HL-60 (cell line): ENCODE data around the gene SVIL.

Experiments
- DNase-seq, 2 experiments: peaks; one replicate each; pipeline ENCODE4 v3.0.0-alpha.2; 2010 to 2020; ENCODE audit warnings: low read depth in 1 of 2, low spot score in 1 of 2
- H3K27ac ChIP-seq: fragments of 250-450 bp; sonication (Bioruptor Pico); replicated peaks from 2 replicates; pipeline ENCODE4 v1.5.1; 2020; ENCODE audit warnings: mild to moderate bottlenecking, moderate library complexity
- H3K27me3 ChIP-seq: fragments of 250-450 bp; sonication (Bioruptor Pico); 2 replicates; pipeline ENCODE4 v1.5.1; 2021; ENCODE audit warnings: mild to moderate bottlenecking, moderate library complexity; ENCODE audit not compliant: insufficient read depth, poor library complexity, severe bottlenecking
- H3K4me3 ChIP-seq: replicated peaks from 2 replicates; pipeline ENCODE4 v1.5.1; 2011; ENCODE audit warnings: mild to moderate bottlenecking, control low read depth, low read length; ENCODE audit not compliant: insufficient read depth
- GABPA ChIP-seq: IDR thresholded peaks from 2 replicates; pipeline ENCODE4 v1.6.1; 2012; ENCODE audit warnings: low read depth
- POLR2AphosphoS5 ChIP-seq: IDR thresholded peaks from 2 replicates; pipeline ENCODE4 v1.6.1; 2012; ENCODE audit warnings: low read depth
- SPI1 ChIP-seq: IDR thresholded peaks from 2 replicates; pipeline ENCODE4 v1.6.1; 2012; ENCODE audit warnings: low read depth, mild to moderate bottlenecking, borderline replicate concordance
- TF ChIP-seq, protein P1 (sequence below): IDR thresholded peaks from one replicate; pipeline ENCODE4 v1.5.1; 2011; ENCODE audit warnings: low read length, control low read depth, inconsistent platforms; ENCODE audit not compliant: insufficient read depth
- TF ChIP-seq, protein P2 (sequence below): IDR thresholded peaks from 2 replicates; pipeline ENCODE4 v1.6.1; 2012; ENCODE audit warnings: low read depth; ENCODE audit not compliant: insufficient replicate concordance

SVIL gene

DNA sequence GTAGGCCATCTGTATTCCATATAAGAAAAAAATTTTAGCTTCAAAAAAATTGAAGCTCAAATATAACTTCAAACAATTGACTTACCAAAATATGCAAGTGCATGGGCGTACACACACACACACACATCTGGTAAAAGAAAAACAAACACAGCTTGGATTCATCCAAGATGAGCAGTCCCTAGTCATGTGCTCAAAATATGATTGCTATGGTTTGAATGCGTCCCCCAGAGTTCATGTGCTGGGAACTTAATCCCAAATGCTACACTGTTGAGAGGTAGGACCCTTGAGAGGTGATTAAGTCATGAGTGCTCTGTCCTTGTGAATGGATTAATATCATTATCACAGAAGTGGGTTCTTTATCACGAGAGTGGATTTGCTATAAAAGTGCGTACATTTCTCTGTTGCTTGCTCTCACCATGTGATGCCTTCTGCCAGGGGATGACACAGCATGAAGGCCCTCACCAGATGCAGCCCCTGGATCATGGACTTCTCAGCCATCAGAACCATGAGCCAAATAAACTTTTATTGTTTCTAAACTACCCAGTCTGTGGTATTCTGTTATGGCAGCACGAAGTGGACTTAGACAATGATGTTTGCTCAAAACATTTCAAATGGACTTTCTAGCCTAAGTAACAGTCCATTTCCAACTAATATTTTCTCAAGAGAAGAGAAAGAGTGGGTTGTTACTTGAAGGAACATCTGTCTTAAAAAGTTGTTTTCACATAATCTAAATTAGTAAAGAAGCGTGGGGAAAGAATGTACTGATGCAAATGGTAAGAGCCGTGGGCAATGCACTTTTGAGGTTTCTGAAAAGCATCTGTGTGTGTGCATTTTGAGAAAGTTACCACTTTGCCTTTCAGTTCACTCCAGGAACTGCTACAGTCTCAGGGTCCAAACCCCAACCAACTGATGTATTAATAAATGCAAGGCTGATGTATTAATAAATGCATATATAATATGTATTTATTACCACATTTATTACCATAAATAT is 15.1 kb upstream of the SVIL start:
- Histone ChIP-seq H3K4me3 (no peak overlapping the region), H3K27ac (no peak overlapping the region), H3K27me3 (no peaks in the 10 kb centered on the region)
- no peak for DNase-seq
- TF ChIP-seq GABPA (no peak), SPI1 (no peak), POLR2AphosphoS5 (no peak)
- TF ChIP-seq, protein P1, sequence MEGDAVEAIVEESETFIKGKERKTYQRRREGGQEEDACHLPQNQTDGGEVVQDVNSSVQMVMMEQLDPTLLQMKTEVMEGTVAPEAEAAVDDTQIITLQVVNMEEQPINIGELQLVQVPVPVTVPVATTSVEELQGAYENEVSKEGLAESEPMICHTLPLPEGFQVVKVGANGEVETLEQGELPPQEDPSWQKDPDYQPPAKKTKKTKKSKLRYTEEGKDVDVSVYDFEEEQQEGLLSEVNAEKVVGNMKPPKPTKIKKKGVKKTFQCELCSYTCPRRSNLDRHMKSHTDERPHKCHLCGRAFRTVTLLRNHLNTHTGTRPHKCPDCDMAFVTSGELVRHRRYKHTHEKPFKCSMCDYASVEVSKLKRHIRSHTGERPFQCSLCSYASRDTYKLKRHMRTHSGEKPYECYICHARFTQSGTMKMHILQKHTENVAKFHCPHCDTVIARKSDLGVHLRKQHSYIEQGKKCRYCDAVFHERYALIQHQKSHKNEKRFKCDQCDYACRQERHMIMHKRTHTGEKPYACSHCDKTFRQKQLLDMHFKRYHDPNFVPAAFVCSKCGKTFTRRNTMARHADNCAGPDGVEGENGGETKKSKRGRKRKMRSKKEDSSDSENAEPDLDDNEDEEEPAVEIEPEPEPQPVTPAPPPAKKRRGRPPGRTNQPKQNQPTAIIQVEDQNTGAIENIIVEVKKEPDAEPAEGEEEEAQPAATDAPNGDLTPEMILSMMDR = no peak
- TF ChIP-seq, protein P2, sequence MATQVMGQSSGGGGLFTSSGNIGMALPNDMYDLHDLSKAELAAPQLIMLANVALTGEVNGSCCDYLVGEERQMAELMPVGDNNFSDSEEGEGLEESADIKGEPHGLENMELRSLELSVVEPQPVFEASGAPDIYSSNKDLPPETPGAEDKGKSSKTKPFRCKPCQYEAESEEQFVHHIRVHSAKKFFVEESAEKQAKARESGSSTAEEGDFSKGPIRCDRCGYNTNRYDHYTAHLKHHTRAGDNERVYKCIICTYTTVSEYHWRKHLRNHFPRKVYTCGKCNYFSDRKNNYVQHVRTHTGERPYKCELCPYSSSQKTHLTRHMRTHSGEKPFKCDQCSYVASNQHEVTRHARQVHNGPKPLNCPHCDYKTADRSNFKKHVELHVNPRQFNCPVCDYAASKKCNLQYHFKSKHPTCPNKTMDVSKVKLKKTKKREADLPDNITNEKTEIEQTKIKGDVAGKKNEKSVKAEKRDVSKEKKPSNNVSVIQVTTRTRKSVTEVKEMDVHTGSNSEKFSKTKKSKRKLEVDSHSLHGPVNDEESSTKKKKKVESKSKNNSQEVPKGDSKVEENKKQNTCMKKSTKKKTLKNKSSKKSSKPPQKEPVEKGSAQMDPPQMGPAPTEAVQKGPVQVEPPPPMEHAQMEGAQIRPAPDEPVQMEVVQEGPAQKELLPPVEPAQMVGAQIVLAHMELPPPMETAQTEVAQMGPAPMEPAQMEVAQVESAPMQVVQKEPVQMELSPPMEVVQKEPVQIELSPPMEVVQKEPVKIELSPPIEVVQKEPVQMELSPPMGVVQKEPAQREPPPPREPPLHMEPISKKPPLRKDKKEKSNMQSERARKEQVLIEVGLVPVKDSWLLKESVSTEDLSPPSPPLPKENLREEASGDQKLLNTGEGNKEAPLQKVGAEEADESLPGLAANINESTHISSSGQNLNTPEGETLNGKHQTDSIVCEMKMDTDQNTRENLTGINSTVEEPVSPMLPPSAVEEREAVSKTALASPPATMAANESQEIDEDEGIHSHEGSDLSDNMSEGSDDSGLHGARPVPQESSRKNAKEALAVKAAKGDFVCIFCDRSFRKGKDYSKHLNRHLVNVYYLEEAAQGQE = no peak

DNA sequence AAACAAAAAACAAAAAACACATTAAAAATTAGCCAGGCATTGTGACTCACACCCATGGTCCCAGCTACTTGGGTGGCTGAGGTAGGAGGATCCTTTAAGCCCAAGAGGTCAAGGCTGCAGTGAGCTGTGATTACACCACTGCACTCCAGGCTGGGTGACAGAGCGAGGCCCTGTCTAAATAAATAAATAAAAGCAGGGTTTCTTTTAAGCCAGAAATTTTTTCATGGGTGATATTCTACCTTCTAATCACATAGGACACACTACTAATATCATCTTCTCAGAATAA is 14.2 kb upstream of the SVIL start:
- TF ChIP-seq, protein P1 = no peak
- TF ChIP-seq SPI1 = no peak
- TF ChIP-seq, protein P2 = no peak
- no peak for TF ChIP-seq POLR2AphosphoS5
- no peak for TF ChIP-seq GABPA
- H3K27me3 ChIP-seq = no peaks in the 10 kb centered on the region
- no peak overlapping the region for H3K4me3 ChIP-seq
- no peak overlapping the region for H3K27ac ChIP-seq
- no peak for DNase-seq

DNA sequence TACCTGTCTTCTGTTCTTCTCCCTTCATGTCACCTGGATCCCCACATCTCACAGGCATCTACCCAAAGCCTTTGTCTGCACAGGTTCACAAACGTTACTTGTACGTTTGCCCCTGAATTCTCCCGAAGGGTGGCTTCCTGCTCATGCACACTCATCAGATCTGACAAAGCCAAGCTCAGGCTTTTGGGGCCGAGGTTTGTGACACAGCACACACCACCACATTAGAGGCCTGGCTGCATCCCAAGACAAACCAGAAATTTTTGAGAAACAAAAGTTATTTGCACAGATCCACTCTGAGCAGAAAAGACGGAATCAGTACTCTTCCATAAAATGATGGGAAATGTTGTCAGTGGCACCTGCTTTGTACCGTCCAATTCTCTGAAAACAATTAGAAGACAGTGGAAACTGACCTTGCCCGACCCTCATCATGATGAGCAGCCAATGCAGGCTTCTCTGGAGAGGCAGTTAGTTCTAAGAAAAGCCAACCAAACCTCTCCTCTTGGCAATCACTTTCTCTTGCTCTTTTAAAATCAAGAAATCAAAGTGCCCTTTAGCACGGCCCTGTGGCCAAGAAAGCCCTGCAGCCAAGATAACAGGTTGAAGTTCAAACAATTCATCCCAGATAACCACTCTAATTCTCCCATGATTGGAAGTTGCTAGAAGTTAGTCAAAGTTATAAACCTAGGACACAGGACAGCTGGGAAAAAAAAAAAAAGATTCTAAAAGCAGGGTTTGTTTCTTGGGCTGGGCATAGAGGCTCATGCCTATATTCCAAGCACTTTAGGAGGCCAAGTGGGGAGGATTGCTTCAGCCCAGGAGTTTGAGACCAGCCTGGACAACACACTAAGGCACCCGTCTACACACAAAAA is 13.6 kb upstream of the SVIL start:
- TF ChIP-seq POLR2AphosphoS5 (no peak), GABPA (no peak), SPI1 (no peak)
- TF ChIP-seq, protein P1 = no peak
- TF ChIP-seq, protein P2 = no peak
- no peak for DNase-seq
- no peak overlapping the region for H3K27ac ChIP-seq
- no peaks in the 10 kb centered on the region for H3K27me3 ChIP-seq
- no peak overlapping the region for H3K4me3 ChIP-seq
